ENCODE results near the gene ZNF775.

The ZNF775 gene

DNA sequence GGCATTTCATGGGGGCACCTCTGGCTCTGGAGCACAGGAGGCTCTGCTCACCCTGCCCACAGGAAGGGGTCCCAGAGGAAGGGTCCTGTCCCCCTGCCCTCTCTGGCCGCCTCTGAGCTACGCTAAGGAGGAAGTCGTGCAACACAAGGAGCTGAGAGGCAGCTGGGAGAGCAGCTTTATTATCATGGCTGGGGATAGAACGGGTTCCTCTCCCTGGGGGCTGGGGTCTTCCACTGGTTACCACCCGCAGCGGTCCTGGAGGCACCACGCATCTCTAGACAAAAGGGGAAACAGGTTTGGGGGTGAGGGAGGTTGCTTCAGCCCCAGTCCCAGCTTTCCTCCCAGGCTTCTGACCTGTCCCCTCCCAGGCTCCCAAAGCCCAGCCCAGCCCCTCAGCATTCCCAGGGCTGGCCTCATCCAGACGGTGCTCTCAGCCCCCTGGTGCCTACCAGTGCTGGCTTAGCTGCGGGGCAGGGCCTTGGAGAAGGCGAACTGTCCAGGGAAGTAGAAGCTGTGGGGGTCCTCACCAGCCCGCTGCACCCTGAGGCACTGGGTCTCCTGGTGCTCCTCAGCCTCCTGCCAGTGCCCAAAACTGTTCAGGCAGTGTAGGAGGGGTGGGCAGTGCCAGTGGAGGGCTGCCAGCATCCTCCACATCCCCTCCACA is 40.8 kb upstream of the ZNF775 start:
- H3K36me3 ChIP-seq (ENCODE audit: control insufficient read depth, insufficient read depth, low read length), result peaks cover 30% of the 10 kb centered on the region
- H3K4me1 ChIP-seq (ENCODE audit: control insufficient read depth, insufficient read depth, low read length), result peaks cover 39% of the 10 kb centered on the region
- H3K9ac ChIP-seq (ENCODE audit: low read depth, low read length), result no peak overlapping the region

DNA sequence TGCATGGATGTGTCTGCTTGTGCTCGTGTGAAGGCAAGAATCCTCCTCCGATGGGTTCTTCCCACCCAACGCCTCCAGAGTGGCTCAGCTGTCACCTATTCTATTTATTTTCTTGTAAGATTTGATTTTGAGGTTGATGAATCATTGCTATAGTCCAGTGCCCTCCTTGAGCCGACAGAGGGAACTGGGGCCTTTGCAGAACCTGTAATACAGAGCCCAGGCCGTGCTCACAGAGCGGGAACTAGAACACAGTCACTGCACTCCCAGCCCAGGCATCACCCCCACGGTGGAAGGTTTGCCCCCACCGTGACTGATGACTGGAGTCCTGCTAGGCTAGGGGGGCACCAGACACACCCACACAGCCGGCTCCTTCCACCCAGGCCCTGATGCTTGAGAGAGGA is 39.7 kb upstream of the ZNF775 start:
- Histone ChIP-seq H3K9me3 (ENCODE audit: control insufficient read depth, insufficient read depth, low read length) (no peaks in the 10 kb centered on the region), H3K4me1 (ENCODE audit: control insufficient read depth, insufficient read depth, low read length) (peaks cover 40% of the 10 kb centered on the region), H3K9ac (ENCODE audit: low read depth, low read length) (no peak overlapping the region), H3K27me3 (ENCODE audit: control insufficient read depth, insufficient read depth, low read length) (peaks cover 28% of the 10 kb centered on the region), H3K36me3 (ENCODE audit: control insufficient read depth, insufficient read depth, low read length) (peaks cover 30% of the 10 kb centered on the region), H3K4me3 (ENCODE audit: low read depth, low read length) (peak overlapping the region; percentile 78)

More for the DNA sequence above, 40.8 kb upstream of the ZNF775 start:
- no peaks in the 10 kb centered on the region for H3K9me3 ChIP-seq (ENCODE audit: control insufficient read depth, insufficient read depth, low read length)
- peaks cover 18% of the 10 kb centered on the region for H3K27me3 ChIP-seq (ENCODE audit: control insufficient read depth, insufficient read depth, low read length)
- no peak overlapping the region for H3K4me3 ChIP-seq (ENCODE audit: low read depth, low read length)

DNA sequence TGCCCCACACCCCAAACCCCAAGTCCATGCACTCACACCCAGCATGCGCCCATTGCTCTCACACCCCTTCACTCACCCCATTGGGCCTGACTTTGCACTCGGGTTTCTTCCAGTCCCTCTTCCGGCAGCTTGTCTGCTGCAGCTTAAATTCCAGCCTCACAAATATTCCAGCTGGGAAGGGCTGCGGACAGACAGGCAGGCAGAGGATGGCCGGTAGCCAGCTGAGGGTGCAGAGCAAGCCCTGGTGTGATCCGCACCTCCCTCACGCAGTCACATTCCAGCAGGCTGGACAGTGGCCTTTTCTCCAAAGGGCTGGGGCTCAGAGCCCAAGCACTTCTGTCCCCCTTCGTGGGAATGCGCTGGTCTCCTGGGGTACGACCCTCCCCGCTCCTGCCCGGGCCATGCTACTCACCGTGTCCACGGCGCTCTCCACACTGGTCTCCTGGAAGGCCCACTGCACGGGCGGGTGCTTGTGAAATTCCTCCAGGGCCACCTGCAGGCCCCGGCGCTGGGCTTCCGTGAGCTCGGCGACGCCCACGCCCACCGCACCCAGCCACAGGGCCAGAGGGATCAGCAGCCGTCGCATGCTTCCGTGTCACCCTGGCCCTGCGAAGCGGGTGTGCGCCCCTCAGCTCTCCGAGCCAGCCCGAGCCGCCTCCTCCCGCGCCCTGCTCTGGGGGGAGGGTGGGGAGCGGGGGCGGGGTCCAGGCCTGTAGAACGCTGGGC is 38.9 kb upstream of the ZNF775 start:
- H3K36me3 ChIP-seq (ENCODE audit: control insufficient read depth, insufficient read depth, low read length), result peaks cover 30% of the 10 kb centered on the region
- peaks cover 37% of the 10 kb centered on the region for H3K4me1 ChIP-seq (ENCODE audit: control insufficient read depth, insufficient read depth, low read length)
- H3K9me3 ChIP-seq (ENCODE audit: control insufficient read depth, insufficient read depth, low read length), result no peaks in the 10 kb centered on the region
- H3K27me3 ChIP-seq (ENCODE audit: control insufficient read depth, insufficient read depth, low read length), result peaks cover 28% of the 10 kb centered on the region
- H3K9ac ChIP-seq (ENCODE audit: low read depth, low read length), result peak overlapping the region; percentile 73
- H3K4me3 ChIP-seq (ENCODE audit: low read depth, low read length), result peak overlapping the region; percentile 78

DNA sequence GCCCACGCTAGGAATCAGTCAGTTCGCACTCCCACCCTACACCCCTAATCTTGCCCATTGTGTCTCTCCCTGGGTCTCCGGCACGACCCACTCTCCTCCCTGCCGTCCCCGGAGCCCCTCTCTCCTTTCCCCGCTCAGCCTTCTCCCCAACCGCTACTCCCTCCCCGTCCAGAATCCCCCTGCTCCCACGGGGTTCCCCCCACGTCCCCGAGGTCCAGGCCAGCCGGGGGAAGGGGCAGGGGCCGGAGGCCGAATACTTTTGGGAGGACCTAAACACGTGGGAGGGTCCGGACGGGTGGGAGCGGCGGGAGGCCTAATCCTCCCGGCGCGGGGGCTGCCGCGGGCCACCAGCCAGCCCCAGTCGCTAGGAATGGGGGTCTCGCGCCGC is 38.3 kb upstream of the ZNF775 start:
- peaks cover 31% of the 10 kb centered on the region for H3K4me1 ChIP-seq (ENCODE audit: control insufficient read depth, insufficient read depth, low read length)
- H3K27me3 ChIP-seq (ENCODE audit: control insufficient read depth, insufficient read depth, low read length), result peaks cover 28% of the 10 kb centered on the region
- peak overlapping the region; percentile 78 for H3K4me3 ChIP-seq (ENCODE audit: low read depth, low read length)
- peak overlapping the region; percentile 65 for H3K9ac ChIP-seq (ENCODE audit: low read depth, low read length)
- peaks cover 30% of the 10 kb centered on the region for H3K36me3 ChIP-seq (ENCODE audit: control insufficient read depth, insufficient read depth, low read length)
- no peaks in the 10 kb centered on the region for H3K9me3 ChIP-seq (ENCODE audit: control insufficient read depth, insufficient read depth, low read length)

DNA sequence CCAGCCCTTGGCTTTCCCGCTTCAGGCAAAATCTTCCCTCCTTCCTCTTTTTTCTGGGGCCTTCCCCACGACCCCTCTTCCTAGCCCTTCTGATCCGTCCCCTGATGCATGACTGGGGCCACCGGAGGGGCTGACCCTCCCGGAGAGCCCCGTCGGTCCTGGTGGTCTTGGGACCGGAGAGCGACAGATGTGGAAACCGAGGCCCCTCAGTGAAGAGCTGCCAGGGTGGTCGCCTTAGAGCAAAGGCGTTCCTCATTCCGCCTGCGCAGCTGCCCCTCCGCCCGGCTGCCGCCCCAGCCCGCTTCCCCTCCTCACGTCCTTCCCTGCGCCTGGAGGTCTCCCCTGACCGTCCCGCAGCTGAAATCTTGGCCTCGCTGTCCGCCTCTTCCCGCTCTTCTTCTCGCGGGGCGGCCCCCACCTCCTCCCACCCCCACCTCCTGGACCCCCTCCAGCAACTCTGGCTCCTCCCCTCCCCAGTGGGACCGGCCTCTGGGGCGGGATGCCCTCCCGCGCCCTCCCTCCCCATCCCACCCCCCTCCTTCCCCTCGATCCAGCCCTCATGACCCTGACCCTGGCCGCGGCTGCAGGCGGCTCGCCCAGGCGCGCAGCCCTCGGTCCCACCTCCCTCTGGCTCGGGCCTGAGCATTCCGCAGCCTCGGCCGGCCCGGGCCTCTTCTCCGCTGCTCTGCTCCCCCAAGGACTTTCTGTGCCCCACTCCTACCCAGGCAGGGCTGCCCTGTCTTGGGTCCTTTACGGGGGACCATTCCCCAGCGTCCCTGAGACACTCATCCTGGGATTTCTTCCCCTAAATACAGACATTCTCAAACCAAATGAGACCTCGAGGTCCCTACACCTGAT is 37.6 kb upstream of the ZNF775 start, which contains the start of gene RARRES2:
Gene RARRES2, minus strand, starts transcription at position 367 of the 858 bp plus-strand sequence. CDS start 1,020 bp downstream, outside the sequence.
- H3K9me3 ChIP-seq (ENCODE audit: control insufficient read depth, insufficient read depth, low read length), result no peaks in the 10 kb centered on the region
- H3K27me3 ChIP-seq (ENCODE audit: control insufficient read depth, insufficient read depth, low read length), result peaks cover 30% of the 10 kb centered on the region
- H3K4me3 ChIP-seq (ENCODE audit: low read depth, low read length), result peak within 1 kb of the TSS; percentile 78

DNA sequence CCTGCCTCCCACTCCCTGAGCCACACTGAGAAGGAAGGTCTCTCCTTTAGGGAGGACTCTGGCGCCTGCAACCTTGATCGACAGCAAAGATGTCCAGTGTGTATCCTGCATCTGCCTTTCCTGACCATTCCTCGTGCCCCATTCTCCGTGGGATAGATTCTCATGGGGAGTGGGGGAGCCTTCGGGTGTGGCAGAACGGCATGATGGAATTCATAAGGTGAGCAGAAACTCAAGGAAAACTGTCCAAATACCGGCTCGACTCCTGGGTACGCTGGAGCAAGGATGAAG is 37.1 kb upstream of the ZNF775 start:
- peaks cover 33% of the 10 kb centered on the region for H3K27me3 ChIP-seq (ENCODE audit: control insufficient read depth, insufficient read depth, low read length)
- peak overlapping the region; percentile 36 for H3K4me3 ChIP-seq (ENCODE audit: low read depth, low read length)
- peaks cover 23% of the 10 kb centered on the region for H3K36me3 ChIP-seq (ENCODE audit: control insufficient read depth, insufficient read depth, low read length)
- peaks cover 24% of the 10 kb centered on the region for H3K4me1 ChIP-seq (ENCODE audit: control insufficient read depth, insufficient read depth, low read length)
- H3K9me3 ChIP-seq (ENCODE audit: control insufficient read depth, insufficient read depth, low read length), result no peaks in the 10 kb centered on the region
- H3K9ac ChIP-seq (ENCODE audit: low read depth, low read length), result no peak overlapping the region

More for the DNA sequence above, 37.6 kb upstream of the ZNF775 start, which contains the start of gene RARRES2:
- Histone ChIP-seq H3K9ac (ENCODE audit: low read depth, low read length) (peak within 1 kb of the TSS; percentile 65), H3K4me1 (ENCODE audit: control insufficient read depth, insufficient read depth, low read length) (peaks cover 24% of the 10 kb centered on the region), H3K36me3 (ENCODE audit: control insufficient read depth, insufficient read depth, low read length) (peaks cover 28% of the 10 kb centered on the region)

DNA sequence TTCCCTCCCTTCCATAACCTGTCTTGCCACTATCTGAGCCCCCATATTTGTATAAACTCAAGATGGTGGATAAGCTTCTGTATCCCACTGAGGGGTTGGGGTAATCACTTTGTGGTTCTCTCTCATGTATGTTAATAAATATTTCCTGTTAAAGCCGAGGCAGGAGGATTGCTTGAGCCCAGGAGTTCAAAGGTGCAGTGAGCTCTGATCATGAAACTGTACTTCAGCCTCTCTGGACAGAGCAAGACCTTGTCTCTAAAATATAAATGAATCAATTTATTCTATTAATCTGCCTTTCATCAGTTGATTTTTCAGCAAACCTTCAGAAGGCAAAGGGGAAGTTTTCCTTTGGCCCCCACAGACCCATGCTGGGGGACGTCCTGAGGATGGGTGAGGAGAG is 35.9 kb upstream of the ZNF775 start:
- peaks cover 24% of the 10 kb centered on the region for H3K4me1 ChIP-seq (ENCODE audit: control insufficient read depth, insufficient read depth, low read length)
- peaks cover 12% of the 10 kb centered on the region for H3K36me3 ChIP-seq (ENCODE audit: control insufficient read depth, insufficient read depth, low read length)

DNA sequence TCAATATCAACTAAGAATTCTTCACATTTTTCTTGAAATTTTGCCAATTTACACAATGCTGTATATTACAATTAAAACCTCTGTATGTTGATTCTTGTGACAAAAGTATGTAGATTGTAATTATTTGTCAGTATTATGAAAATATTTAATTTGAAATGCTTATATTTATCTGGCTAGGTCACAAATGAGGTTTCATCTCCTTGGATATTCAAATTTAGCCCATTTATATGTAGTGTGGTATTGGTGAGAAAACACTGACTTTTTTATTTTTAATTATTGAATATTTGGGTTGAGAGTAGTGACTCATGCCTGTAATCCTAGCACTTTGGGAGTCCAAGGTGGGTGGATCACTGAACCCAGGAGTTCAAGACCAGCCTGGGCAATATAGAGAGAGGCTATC is 34.8 kb upstream of the ZNF775 start:
- peaks cover 24% of the 10 kb centered on the region for H3K4me1 ChIP-seq (ENCODE audit: control insufficient read depth, insufficient read depth, low read length)
- H3K4me3 ChIP-seq (ENCODE audit: low read depth, low read length), result no peak overlapping the region
- peaks cover 33% of the 10 kb centered on the region for H3K27me3 ChIP-seq (ENCODE audit: control insufficient read depth, insufficient read depth, low read length)
- H3K36me3 ChIP-seq (ENCODE audit: control insufficient read depth, insufficient read depth, low read length), result peaks cover 3% of the 10 kb centered on the region
- H3K9me3 ChIP-seq (ENCODE audit: control insufficient read depth, insufficient read depth, low read length), result no peaks in the 10 kb centered on the region
- no peak overlapping the region for H3K9ac ChIP-seq (ENCODE audit: low read depth, low read length)

More for the DNA sequence above, 35.9 kb upstream of the ZNF775 start:
- Histone ChIP-seq H3K9ac (ENCODE audit: low read depth, low read length) (no peak overlapping the region), H3K9me3 (ENCODE audit: control insufficient read depth, insufficient read depth, low read length) (no peaks in the 10 kb centered on the region), H3K27me3 (ENCODE audit: control insufficient read depth, insufficient read depth, low read length) (peaks cover 33% of the 10 kb centered on the region), H3K4me3 (ENCODE audit: low read depth, low read length) (no peak overlapping the region)

DNA sequence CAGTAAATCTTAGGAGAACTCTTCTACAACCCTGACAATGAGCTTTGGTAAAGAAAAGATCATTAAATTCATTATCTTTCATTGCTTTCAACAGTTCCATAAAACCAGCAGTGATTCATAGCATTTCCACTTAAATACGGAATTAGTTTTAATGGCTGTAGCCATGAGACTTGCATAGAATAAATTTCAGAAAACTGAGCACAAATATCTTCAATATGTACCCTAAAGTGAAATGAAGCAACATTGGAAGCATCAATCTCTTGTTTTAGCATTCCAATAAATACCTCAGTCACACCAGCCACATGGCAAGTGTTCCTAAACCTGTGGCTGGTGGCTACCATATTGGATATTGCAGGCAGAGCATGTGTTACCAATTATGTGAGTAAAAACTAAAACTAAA is 34.1 kb upstream of the ZNF775 start:
- Histone ChIP-seq H3K36me3 (ENCODE audit: control insufficient read depth, insufficient read depth, low read length) (no peaks in the 10 kb centered on the region), H3K9ac (ENCODE audit: low read depth, low read length) (no peak overlapping the region), H3K9me3 (ENCODE audit: control insufficient read depth, insufficient read depth, low read length) (no peaks in the 10 kb centered on the region), H3K4me3 (ENCODE audit: low read depth, low read length) (no peak overlapping the region), H3K4me1 (ENCODE audit: control insufficient read depth, insufficient read depth, low read length) (peaks cover 20% of the 10 kb centered on the region), H3K27me3 (ENCODE audit: control insufficient read depth, insufficient read depth, low read length) (peaks cover 33% of the 10 kb centered on the region)

DNA sequence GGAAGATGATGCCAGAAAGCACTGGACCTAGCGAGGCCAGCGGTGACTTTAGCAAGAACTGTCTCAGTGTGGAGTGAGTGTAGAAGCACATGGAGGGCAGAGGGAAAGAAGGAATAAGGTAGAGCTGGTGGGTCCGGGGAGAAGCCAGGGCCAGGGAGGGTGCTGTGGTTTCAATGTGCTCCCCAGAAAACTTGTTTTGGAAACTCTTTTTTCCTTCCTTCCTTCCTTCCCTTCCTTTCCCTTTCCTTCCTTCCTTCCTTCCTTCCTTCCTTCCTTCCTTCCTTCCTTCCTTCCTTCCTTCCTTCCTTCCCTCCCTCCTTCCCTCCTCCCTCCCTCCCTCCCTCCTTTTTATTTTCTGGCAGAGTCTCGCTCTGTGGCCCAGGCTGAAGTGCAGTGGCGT is 32.2 kb upstream of the ZNF775 start:
- H3K9ac ChIP-seq (ENCODE audit: low read depth, low read length), result no peak overlapping the region
- no peaks in the 10 kb centered on the region for H3K36me3 ChIP-seq (ENCODE audit: control insufficient read depth, insufficient read depth, low read length)
- H3K27me3 ChIP-seq (ENCODE audit: control insufficient read depth, insufficient read depth, low read length), result peaks cover 29% of the 10 kb centered on the region
- H3K4me3 ChIP-seq (ENCODE audit: low read depth, low read length), result no peak overlapping the region
- no peaks in the 10 kb centered on the region for H3K9me3 ChIP-seq (ENCODE audit: control insufficient read depth, insufficient read depth, low read length)
- H3K4me1 ChIP-seq (ENCODE audit: control insufficient read depth, insufficient read depth, low read length), result peaks cover 18% of the 10 kb centered on the region

DNA sequence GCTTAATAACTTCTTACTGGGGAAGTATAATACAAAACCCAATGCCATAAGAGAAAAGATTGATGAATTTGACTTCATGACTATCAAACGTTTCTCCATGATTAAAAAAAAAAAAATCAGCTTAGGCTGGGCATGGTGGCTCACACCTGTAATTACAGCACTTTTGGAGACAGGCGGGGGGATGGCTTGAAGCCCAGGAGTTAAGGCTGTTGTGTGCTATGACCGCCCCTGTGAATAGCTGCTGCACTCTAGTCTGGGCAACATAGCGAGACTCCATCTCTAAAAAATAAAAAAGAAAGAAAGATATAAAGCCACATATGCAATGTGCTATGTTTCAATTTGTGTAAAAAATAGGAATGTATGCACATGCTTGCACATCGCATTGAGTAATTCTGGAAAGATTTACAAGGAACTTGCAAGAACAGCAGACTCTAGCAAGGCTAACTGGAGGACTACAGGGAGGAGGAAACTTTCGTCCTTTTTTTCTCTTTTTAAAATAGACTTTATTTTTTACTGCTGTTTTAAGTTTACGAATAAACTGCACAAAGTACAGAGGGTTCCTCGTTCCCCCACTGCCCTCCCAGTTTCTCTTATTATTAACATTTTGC is 27.4 kb upstream of the ZNF775 start:
- Histone ChIP-seq H3K9ac (ENCODE audit: low read depth, low read length) (no peak overlapping the region), H3K9me3 (ENCODE audit: control insufficient read depth, insufficient read depth, low read length) (no peaks in the 10 kb centered on the region), H3K36me3 (ENCODE audit: control insufficient read depth, insufficient read depth, low read length) (no peaks in the 10 kb centered on the region), H3K4me1 (ENCODE audit: control insufficient read depth, insufficient read depth, low read length) (no peaks in the 10 kb centered on the region), H3K27me3 (ENCODE audit: control insufficient read depth, insufficient read depth, low read length) (peaks cover 2% of the 10 kb centered on the region), H3K4me3 (ENCODE audit: low read depth, low read length) (no peak overlapping the region)

Data from iPS-15b (cell line).